ENCODE measurements around the gene CXXC5.

Gene CXXC5

GRCh38 chr5:139678751-139679750, 30.9 kb downstream of the CXXC5 start:
- no peak for DNase-seq (ENCODE audit: insufficient read length, low spot score)
- FAIRE-seq: no peak

GRCh38 chr5:139680368-139681111, 32.4 kb downstream of the CXXC5 start:
- DNase-seq (ENCODE audit: insufficient read length, low spot score) (no peak), FAIRE-seq (no peak)

GRCh38 chr5:139681112-139681458, 32.9 kb downstream of the CXXC5 start:
- FAIRE-seq (no peak), DNase-seq (ENCODE audit: insufficient read length, low spot score) (no peak)

- DNase-seq (ENCODE audit: insufficient read length, low spot score) (no peak), FAIRE-seq (no peak)
Measured at GRCh38 chr5:139681466-139681865, 33.3 kb downstream of the CXXC5 start.

GRCh38 chr5:139682016-139682975, 34.1 kb downstream of the CXXC5 start:
- DNase-seq (ENCODE audit: insufficient read length, low spot score) (no peak), FAIRE-seq (no peak)

- FAIRE-seq (no peak), DNase-seq (ENCODE audit: insufficient read length, low spot score) (no peak)
Measured at GRCh38 chr5:139683295-139684271, 35.4 kb downstream of the CXXC5 start.

GRCh38 chr5:139684350-139684880, 36.3 kb downstream of the CXXC5 start:
- DNase-seq (ENCODE audit: insufficient read length, low spot score) (no peak), FAIRE-seq (no peak)

GRCh38 chr5:139684881-139685749, 37.0 kb downstream of the CXXC5 start:
- FAIRE-seq: no peak
- no peak for DNase-seq (ENCODE audit: insufficient read length, low spot score)

- no peak for FAIRE-seq
Measured at GRCh38 chr5:139685886-139686285, 37.7 kb downstream of the CXXC5 start.

GRCh38 chr5:139686356-139686705, 38.2 kb downstream of the CXXC5 start:
- no peak for DNase-seq (ENCODE audit: insufficient read length, low spot score)
- no peak for FAIRE-seq

More at GRCh38 chr5:139685886-139686285, 37.7 kb downstream of the CXXC5 start:
- no peak for DNase-seq (ENCODE audit: insufficient read length, low spot score)

GRCh38 chr5:139686706-139687441, 38.7 kb downstream of the CXXC5 start:
- DNase-seq (ENCODE audit: insufficient read length, low spot score) (no peak), FAIRE-seq (no peak)

GRCh38 chr5:139687656-139688055, 39.5 kb downstream of the CXXC5 start:
- no peak for DNase-seq (ENCODE audit: insufficient read length, low spot score)
- FAIRE-seq: no peak

GRCh38 chr5:139688088-139688702, 40.0 kb downstream of the CXXC5 start:
- DNase-seq (ENCODE audit: insufficient read length, low spot score): no peak
- FAIRE-seq: no peak

GRCh38 chr5:139688751-139689372, 40.7 kb downstream of the CXXC5 start:
- FAIRE-seq: no peak
- no peak for DNase-seq (ENCODE audit: insufficient read length, low spot score)

GRCh38 chr5:139689631-139690063, 41.5 kb downstream of the CXXC5 start:
- DNase-seq (ENCODE audit: insufficient read length, low spot score) (no peak), FAIRE-seq (no peak)

GRCh38 chr5:139690064-139690802, 42.1 kb downstream of the CXXC5 start:
- FAIRE-seq (no peak), DNase-seq (ENCODE audit: insufficient read length, low spot score) (no peak)
